GM12892 (cell line): ENCODE results near the gene ZGLP1.
A peak's percentile ranks its signal among the peaks of the same experiment; 100 is the strongest.

Source experiments
- DNase-seq: peaks from one replicate; pipeline ENCODE4 v3.0.0; 2011; ENCODE audit not compliant: insufficient read length
- FAIRE-seq: peaks from 2 replicates; lab custom pipeline; 2011; peaks lifted over from hg19 to GRCh38; lab: Jason Lieb, UNC
- POLR2A ChIP-seq: IDR thresholded peaks from 2 replicates; pipeline ENCODE4 v1.6.1; 2011; ENCODE audit warnings: low read depth, low read length, control low read depth
- POLR2AphosphoS5 ChIP-seq: IDR thresholded peaks from 2 replicates; pipeline ENCODE4 v1.6.1; 2011; ENCODE audit warnings: low read depth, low read length, control low read depth
- TAF1 ChIP-seq: IDR thresholded peaks from 2 replicates; pipeline ENCODE4 v1.6.1; 2011; ENCODE audit warnings: low read depth, mild to moderate bottlenecking, control low read depth, low read length, borderline replicate concordance

The ZGLP1 gene

GRCh38 chr19:10269333-10270179 lies 40.1 kb downstream of the ZGLP1 start:
- peak; percentile 90 for FAIRE-seq
- TF ChIP-seq POLR2AphosphoS5: no peak
- TF ChIP-seq TAF1: peak; percentile 26; the same call in 1 of the 2 replicates

GRCh38 chr19:10268071-10268470 lies 41.5 kb downstream of the ZGLP1 start:
- TF ChIP-seq POLR2AphosphoS5 (no peak), POLR2A (no peak), TAF1 (no peak)
- FAIRE-seq: no peak
- no peak for DNase-seq

More at GRCh38 chr19:10269333-10270179, 40.1 kb downstream of the ZGLP1 start:
- no peak for DNase-seq

- DNase-seq (no peak), FAIRE-seq (no peak)
- TF ChIP-seq POLR2A (no peak), TAF1 (no peak), POLR2AphosphoS5 (no peak)
These were observed 42.9 kb downstream of the ZGLP1 start for GRCh38 chr19:10266706-10267105.

- no peak for TF ChIP-seq POLR2AphosphoS5
- TF ChIP-seq TAF1: no peak
- no peak for TF ChIP-seq POLR2A
- DNase-seq: no peak
- no peak for FAIRE-seq
These were observed 46.8 kb downstream of the ZGLP1 start for GRCh38 chr19:10262771-10263170.

GRCh38 chr19:10260141-10260584 lies 49.5 kb downstream of the ZGLP1 start:
- FAIRE-seq: peak; percentile 62
- DNase-seq: no peak
- TF ChIP-seq POLR2A (peak; percentile 56), POLR2AphosphoS5 (peak; percentile 66; the same call in 1 of the 2 replicates), TAF1 (no peak)

GRCh38 chr19:10259162-10259905 lies 50.3 kb downstream of the ZGLP1 start:
- DNase-seq: peak; percentile 54
- FAIRE-seq: peak; percentile 70

DNA sequence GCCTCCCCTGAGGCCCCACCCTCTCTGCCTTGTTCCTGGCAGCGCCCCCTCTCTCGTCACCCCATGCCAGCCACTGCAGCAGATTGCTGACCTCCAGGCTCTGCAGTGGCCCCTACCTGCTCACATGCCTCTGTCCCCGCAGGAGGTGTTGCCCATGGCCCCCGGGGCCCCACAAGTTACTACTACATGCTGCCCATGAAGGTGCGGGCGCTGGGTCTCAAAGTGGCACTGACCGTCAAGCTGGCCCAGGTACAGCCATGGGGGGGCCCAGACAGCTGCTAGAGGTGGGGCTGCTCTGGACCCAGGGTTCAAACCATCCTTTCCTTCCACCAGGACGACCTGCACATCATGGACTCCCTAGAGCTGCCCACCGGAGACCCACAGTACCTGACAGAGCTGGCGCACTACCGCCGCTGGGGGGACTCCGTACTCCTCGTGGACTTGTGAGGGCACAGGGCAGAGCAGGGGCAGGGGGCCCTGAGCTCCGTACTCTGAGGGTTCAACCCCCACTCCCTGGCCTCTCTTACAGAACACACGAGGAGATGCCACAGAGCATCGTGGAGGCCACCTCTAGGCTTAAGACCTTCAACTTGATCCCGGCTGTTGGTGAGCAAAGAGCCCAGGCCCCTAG lies 51.4 kb downstream of the ZGLP1 start:
- FAIRE-seq (no peak), DNase-seq (no peak)
- TF ChIP-seq POLR2A (no peak), TAF1 (no peak), POLR2AphosphoS5 (no peak)

More at GRCh38 chr19:10259162-10259905, 50.3 kb downstream of the ZGLP1 start:
- TF ChIP-seq TAF1 (no peak), POLR2AphosphoS5 (peak; percentile 24)

DNA sequence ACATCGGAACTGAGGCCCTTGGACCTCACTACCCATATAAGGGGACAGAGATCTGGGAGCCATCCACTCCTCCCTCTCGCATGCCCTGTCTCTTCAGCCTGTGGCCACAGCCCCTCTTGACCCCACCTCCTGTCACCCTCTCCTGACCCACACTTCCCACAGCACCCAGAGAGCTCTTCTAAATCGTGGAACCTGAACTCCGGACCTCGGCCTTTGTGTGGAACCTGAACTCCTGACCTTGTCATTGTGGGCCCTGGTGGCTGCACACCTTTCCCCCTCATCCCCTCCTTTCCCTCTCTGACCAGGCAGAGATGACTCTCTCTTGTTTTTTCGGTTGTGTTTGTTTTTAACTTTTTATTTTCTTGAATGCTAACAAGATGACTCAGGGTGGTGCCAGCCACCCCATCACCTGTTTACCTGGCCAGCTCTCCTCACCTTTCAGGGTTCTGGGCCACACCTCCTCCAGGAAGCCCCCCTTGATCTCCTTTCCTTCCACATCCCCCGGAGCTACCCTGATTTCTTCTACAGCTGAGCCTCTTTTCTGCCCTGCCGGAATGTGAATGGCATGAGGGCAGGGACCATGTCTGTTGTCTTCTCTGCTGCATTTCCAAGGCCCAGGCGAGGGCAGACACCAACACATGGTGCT lies 52.5 kb downstream of the ZGLP1 start:
- TF ChIP-seq POLR2A (no peak), POLR2AphosphoS5 (no peak), TAF1 (no peak)
- DNase-seq: no peak

GRCh38 chr19:10256551-10256950 lies 53.1 kb downstream of the ZGLP1 start:
- FAIRE-seq (no peak), DNase-seq (no peak)
- TF ChIP-seq POLR2AphosphoS5 (no peak), POLR2A (no peak), TAF1 (no peak)

More for the DNA sequence above, 52.5 kb downstream of the ZGLP1 start:
- FAIRE-seq: no peak

DNA sequence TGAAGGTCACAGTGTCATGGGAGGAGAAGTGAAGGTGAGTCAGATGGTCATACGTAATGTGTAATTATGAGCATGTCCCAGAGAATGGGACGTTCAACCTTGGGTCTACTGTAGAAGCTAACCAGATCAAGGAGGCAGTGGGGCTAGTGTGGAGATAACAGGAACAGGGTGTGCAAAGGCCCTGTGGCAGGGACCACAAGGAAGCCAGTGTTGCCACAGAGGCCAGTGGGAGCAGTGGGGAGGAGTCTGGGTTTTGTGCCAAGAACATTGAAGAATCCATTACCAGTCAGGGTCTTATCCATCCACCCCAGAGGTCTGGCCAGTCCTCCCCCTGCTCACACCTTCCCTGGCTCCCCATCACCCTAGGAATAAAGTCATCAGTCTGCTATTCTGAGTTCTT lies 54.3 kb downstream of the ZGLP1 start:
- FAIRE-seq: no peak
- no peak for TF ChIP-seq TAF1
- no peak; the same call in 1 of the 2 replicates for TF ChIP-seq POLR2AphosphoS5
- TF ChIP-seq POLR2A: no peak
- no peak for DNase-seq
